Measurements from ENCODE around the gene POT1.

The POT1 gene

GRCh38 chr7:124915242-124915641 is 14.4 kb downstream of the POT1 start:
- no peak overlapping the region for H3K27ac ChIP-seq
- DNase-seq (ENCODE audit: low spot score) = no peak
- ChIA-PET POLR2A (ENCODE audit: low non-redundant PET) (no interaction called here), CTCF (no interaction called here)
- no peak for TF ChIP-seq CTCF (conservative IDR thresholded peaks at IDR 0.05; ENCODE audit: low read depth)

- no peak for TF ChIP-seq CTCF (conservative IDR thresholded peaks at IDR 0.05; ENCODE audit: low read depth)
- ChIA-PET POLR2A (ENCODE audit: low non-redundant PET) (no interaction called here), CTCF (no interaction called here)
- DNase-seq (ENCODE audit: low spot score) = no peak
- H3K27ac ChIP-seq = no peak overlapping the region
Observed at GRCh38 chr7:124914298-124914697, 15.3 kb downstream of the POT1 start.

GRCh38 chr7:124912972-124913371 is 16.7 kb downstream of the POT1 start:
- ChIA-PET CTCF (interaction anchor here (1.0 kb wide), 1 partner anchor 12 kb away, joined by 4 read pairs; no protein-coding TSS in a partner anchor), POLR2A (ENCODE audit: low non-redundant PET) (no interaction called here)
- no peak for TF ChIP-seq CTCF (conservative IDR thresholded peaks at IDR 0.05; ENCODE audit: low read depth)
- no peak overlapping the region for H3K27ac ChIP-seq
- no peak for DNase-seq (ENCODE audit: low spot score)

- CTCF ChIA-PET = no interaction called here
- POLR2A ChIA-PET (ENCODE audit: low non-redundant PET) = no interaction called here
- no peak for DNase-seq (ENCODE audit: low spot score)
Observed at GRCh38 chr7:124909808-124910207, 19.8 kb downstream of the POT1 start.

GRCh38 chr7:124908259-124908658 is 21.4 kb downstream of the POT1 start:
- TF ChIP-seq CTCF (conservative IDR thresholded peaks at IDR 0.05; ENCODE audit: low read depth) = no peak
- DNase-seq (ENCODE audit: low spot score) = no peak
- ChIA-PET CTCF (interaction anchor here (0.6 kb wide), 1 partner anchor 751 kb away, joined by 3 read pairs; no protein-coding TSS in a partner anchor), POLR2A (ENCODE audit: low non-redundant PET) (no interaction called here)
- H3K27ac ChIP-seq = no peak overlapping the region

More at GRCh38 chr7:124909808-124910207, 19.8 kb downstream of the POT1 start:
- TF ChIP-seq CTCF (conservative IDR thresholded peaks at IDR 0.05; ENCODE audit: low read depth) = no peak
- no peak overlapping the region for H3K27ac ChIP-seq

- CTCF ChIA-PET = interaction anchor here (0.6 kb wide), 1 partner anchor 752 kb away, joined by 3 read pairs; no protein-coding TSS in a partner anchor
- POLR2A ChIA-PET (ENCODE audit: low non-redundant PET) = no interaction called here
- TF ChIP-seq CTCF (conservative IDR thresholded peaks at IDR 0.05; ENCODE audit: low read depth) = no peak
- no peak for DNase-seq (ENCODE audit: low spot score)
- H3K27ac ChIP-seq = no peak overlapping the region
Observed at GRCh38 chr7:124907490-124907889, 22.1 kb downstream of the POT1 start.

- ChIA-PET CTCF (no interaction called here), POLR2A (ENCODE audit: low non-redundant PET) (no interaction called here)
- H3K27ac ChIP-seq = no peak overlapping the region
- no peak for DNase-seq (ENCODE audit: low spot score)
- TF ChIP-seq CTCF (conservative IDR thresholded peaks at IDR 0.05; ENCODE audit: low read depth) = no peak
Observed at GRCh38 chr7:124898531-124898930, 31.1 kb downstream of the POT1 start.
